Aorta (tissue), 5 donors: ENCODE data around the gene ANGPT4. TPM values are rescaled to one million over a fixed set of nuclear protein-coding genes. Genes with fewer than 3 reads are reported as not detected.

Experiments
- ATAC-seq: fragments of 200-7000 bp; cut with Tn5 transposase; one replicate; pipeline ENCODE4 v1.9.1; 2022; ENCODE audit warnings: moderate library complexity; ENCODE audit not compliant: low FRiP score
- DNase-seq, 2 donors: peaks; one replicate each; pipeline ENCODE4 v3.0.0-alpha.2; 2020
- H3K27ac ChIP-seq, 2 donors: one replicate each; pipeline ENCODE4 v1.5.1; 2013; ENCODE audit warnings: low read length in 2 of 2, mild to moderate bottlenecking in 2 of 2, moderate library complexity in 2 of 2, control low read depth in 1 of 2, inconsistent platforms in 1 of 2, low read depth in 1 of 2
- H3K27me3 ChIP-seq, 2 donors: one replicate each; pipeline ENCODE4 v1.6.1; 2013; ENCODE audit warnings: control low read depth in 1 of 2, low read length in 1 of 2, mild to moderate bottlenecking in 1 of 2, moderate library complexity in 1 of 2; ENCODE audit not compliant: insufficient read depth in 2 of 2, control insufficient read depth in 1 of 2
- H3K36me3 ChIP-seq, 2 donors: one replicate each; pipeline ENCODE4 v1.6.1; 2013; ENCODE audit warnings: control low read depth in 1 of 2, low read length in 1 of 2, mild to moderate bottlenecking in 1 of 2; ENCODE audit not compliant: insufficient read depth in 2 of 2, control insufficient read depth in 1 of 2
- H3K4me1 ChIP-seq, 2 donors: one replicate each; pipeline ENCODE4 v1.6.1; 2013; ENCODE audit warnings: low read length in 2 of 2, control low read depth in 1 of 2, mild to moderate bottlenecking in 1 of 2, moderate library complexity in 1 of 2; ENCODE audit not compliant: insufficient read depth in 2 of 2, control insufficient read depth in 1 of 2
- H3K4me3 ChIP-seq, 2 donors: one replicate each; pipeline ENCODE4 v1.5.1; 2013; ENCODE audit warnings: low read length in 2 of 2, control low read depth in 1 of 2, mild to moderate bottlenecking in 1 of 2
- H3K9me3 ChIP-seq: one replicate; pipeline ENCODE4 v1.6.1; 2013; ENCODE audit warnings: mild to moderate bottlenecking, low read length; ENCODE audit not compliant: control insufficient read depth
- WGBS, 2 donors: extraction: QIAGEN DNeasy Blood & Tissue Kit; methylation state at CpG; one replicate each; pipeline ENCODE4 v1.1.7; 2013; 5-methylcytosine and 5-hydroxymethylcytosine counted together
- intact Hi-C, 2 donors: fragments of 100-400 bp; cut with DNase I; formaldehyde crosslinking; loops; one replicate each; pipeline versions ENCODE4 v1.14.2 to v1.15.0; 2022
- long read RNA-seq, 2 donors: library from polyadenylated mRNA; unstranded; transcript quantifications; one replicate each; pipeline ENCODE4 v2.0.0, GENCODE V29; 2020 to 2021
- polyA plus RNA-seq, 2 donors: library from polyadenylated mRNA; stranded (reverse); fragments of 200-250 nt; gene quantifications; one replicate each; pipeline ENCODE4 v1.2.3, GENCODE V29; 2013
- total RNA-seq, 2 donors: library from RNA; stranded (reverse); fragmentation: NEBNext Ultra II Directional; extraction: Animal tissue kit (Norgen Biotek cat#: 25700); gene quantifications; one replicate each; pipeline ENCODE4 v1.2.1, GENCODE V29; 2021
- donor health status: healthy with polysubstance abuse.
- donor health status: Bipolar disorder and iron deficiency.
- donor health status: DM: no; HTN: no; CAD: no.
- donor health status: DM: no; HTN: no; CAD: no.
- donor health status: DM: yes; HTN: yes; CAD: no.

Gene ANGPT4, protein sequence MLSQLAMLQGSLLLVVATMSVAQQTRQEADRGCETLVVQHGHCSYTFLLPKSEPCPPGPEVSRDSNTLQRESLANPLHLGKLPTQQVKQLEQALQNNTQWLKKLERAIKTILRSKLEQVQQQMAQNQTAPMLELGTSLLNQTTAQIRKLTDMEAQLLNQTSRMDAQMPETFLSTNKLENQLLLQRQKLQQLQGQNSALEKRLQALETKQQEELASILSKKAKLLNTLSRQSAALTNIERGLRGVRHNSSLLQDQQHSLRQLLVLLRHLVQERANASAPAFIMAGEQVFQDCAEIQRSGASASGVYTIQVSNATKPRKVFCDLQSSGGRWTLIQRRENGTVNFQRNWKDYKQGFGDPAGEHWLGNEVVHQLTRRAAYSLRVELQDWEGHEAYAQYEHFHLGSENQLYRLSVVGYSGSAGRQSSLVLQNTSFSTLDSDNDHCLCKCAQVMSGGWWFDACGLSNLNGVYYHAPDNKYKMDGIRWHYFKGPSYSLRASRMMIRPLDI
- total RNA-seq: under 1 TPM; 0.19 to 0.33 TPM
- polyA plus RNA-seq: under 1 TPM in 1 of 2 donors, not detected in 1; 0.72 TPM
- long read RNA-seq, donor 1, partial matches to known transcripts: 1 of 2 reads
- long read RNA-seq, donor 1, other reads (novel, unspliced or antisense): 1 of 2 reads
- long read RNA-seq, donor 2, partial matches to known transcripts: 0 of 1 reads
- long read RNA-seq, donor 2, other reads (novel, unspliced or antisense): 1 of 1 reads

DNA sequence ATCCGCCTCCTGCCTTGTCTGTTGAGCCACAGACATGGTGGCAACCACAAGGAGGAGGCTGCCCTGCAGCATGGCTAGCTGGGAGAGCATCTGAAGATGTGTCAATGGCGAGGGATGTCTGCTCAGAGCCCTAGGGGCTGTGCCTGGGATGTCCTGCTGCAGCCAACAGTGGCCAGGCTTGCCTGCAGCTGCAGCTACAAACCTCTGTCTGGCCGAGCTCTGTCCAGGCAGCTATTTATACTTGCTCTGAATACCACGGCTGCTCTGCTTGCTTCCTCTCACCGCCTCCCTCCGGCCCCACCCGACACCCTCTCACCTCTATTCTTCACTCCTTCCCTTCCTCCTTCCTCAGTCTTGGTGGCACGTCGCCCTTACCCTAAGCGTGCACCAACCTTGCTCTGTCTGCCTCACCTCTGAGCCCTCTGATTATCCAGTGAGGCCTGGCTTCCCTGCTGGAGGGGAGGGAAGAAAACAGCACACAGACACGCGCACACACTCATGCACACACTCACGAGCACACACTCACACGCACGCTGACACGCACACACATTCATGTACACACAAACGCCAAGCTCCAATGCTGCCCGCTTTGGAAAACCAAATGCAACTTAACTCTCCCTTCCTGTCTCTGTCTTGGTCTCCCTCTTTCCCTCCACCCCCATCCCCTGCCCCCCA, at the start of gene ANGPT4:
ANGPT4 (minus strand) TSS at position 210 of the 675 bp plus-strand sequence; CDS start at position 90, 120 bp downstream.
- Histone ChIP-seq H3K4me3 (no peak within 1 kb of the TSS), H3K27me3 (no peaks in the 10 kb centered on the region), H3K4me1 (no peaks in the 10 kb centered on the region), H3K36me3 (no peaks in the 10 kb centered on the region), H3K27ac (no peak within 1 kb of the TSS), H3K9me3 (no peaks in the 10 kb centered on the region)
- ATAC-seq (no peak), DNase-seq (no peak)
- 32 to 36% methylated on average over 18 of the region's 18 CpGs for WGBS, 2 donors
- intact Hi-C loops: no loop called here

DNA sequence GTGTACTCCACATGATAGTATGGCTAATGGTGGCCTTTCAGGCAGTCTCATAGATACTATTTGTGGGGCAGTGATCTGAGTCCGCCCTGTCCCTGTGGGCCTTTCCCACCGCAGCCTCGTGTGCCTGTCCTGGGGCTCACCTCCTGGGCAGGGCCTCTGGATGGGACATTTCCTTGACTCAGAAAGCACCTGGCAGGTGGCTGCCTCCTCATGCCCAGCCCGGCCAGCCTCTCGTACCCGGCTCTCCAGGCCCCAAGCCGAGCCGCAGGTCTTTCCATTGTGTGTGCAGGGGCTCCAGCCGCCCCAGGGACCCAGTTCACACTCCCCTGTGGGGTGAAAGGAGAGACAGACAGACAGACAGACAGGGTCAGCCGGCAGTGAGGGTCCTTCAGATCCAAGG, 47.7 kb upstream of the ANGPT4 start:
- intact Hi-C loops: no loop called here
- Histone ChIP-seq H3K27ac (no peak overlapping the region), H3K9me3 (peaks cover 4% of the 10 kb centered on the region), H3K4me3 (no peak overlapping the region), H3K4me1 (no peaks in the 10 kb centered on the region), H3K36me3 (no peaks in the 10 kb centered on the region), H3K27me3 (no peaks in the 10 kb centered on the region)
- WGBS, 2 donors: 83 to 89% methylated on average over 10 of the region's 10 CpGs
- DNase-seq (no peak), ATAC-seq (no peak)

DNA sequence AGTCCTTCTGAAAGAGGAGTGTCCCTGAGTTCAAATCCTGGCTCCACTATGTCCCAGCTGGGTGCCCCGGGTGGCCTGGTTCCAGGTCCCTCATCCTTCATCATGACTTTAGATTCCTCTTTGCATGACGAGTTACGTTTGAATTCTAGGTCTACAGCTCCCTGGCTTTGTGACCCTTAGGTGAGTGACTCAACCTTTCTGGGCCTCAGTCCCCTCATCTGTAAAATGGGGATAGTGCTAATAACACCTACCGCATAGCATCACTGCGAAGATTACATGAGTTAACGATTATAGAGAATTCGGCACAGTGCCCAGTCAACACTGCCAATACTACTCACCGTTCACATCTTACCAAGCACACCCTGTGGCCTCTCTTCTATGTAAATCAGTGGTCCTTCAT, 46.5 kb upstream of the ANGPT4 start:
- Histone ChIP-seq H3K27me3 (no peaks in the 10 kb centered on the region), H3K36me3 (no peaks in the 10 kb centered on the region), H3K27ac (no peak overlapping the region), H3K4me1 (no peaks in the 10 kb centered on the region), H3K9me3 (peaks cover 1% of the 10 kb centered on the region), H3K4me3 (no peak overlapping the region)
- 79 to 82% methylated on average over 8 of the region's 8 CpGs for WGBS, 2 donors
- intact Hi-C loops: no loop called here
- DNase-seq: no peak
- no peak for ATAC-seq

DNA sequence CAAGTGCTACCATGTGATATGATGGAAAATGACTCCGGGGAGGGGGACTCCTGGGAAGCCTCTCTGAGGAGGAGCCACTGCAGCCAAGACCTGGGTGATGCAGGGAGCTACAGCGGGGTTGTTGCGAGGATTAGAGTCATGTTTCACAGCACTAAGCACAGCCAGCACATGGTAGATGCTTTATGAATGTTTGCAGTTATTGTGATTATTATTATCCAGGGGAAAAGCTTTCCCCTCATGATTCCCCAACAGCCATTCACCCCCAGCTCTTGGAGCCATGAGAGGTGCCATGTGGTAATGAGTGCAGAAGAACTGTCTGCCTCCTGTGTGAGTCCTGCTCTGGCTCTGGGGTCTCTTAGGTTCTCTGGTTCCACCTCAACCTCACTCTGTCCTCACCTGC, 46.1 kb upstream of the ANGPT4 start:
- Histone ChIP-seq H3K9me3 (no peaks in the 10 kb centered on the region), H3K36me3 (no peaks in the 10 kb centered on the region), H3K27me3 (no peaks in the 10 kb centered on the region), H3K4me1 (no peaks in the 10 kb centered on the region), H3K4me3 (no peak overlapping the region), H3K27ac (no peak overlapping the region)
- WGBS, 2 donors: 62 to 67% methylated on average over 3 of the region's 3 CpGs
- ATAC-seq: no peak
- DNase-seq: no peak
- intact Hi-C loops: no loop called here

DNA sequence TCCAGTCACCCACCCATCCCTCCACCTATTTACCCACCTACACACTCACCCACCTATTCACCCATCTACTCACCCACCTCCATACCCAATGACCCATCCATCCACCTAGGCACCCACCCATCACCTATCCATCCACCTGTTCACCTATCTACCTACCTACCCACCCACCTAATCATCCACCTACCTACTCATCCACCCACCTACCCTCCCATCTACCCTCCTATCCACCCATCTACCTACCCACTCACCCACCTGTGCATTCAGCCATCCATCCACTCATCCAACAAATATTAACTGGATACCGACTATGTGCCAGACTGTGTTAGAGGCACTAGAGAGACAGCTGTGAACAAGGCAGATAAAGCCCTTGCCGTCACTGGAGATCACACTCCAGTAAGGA, 45.6 kb upstream of the ANGPT4 start:
- WGBS, 2 donors: 54 to 56% methylated on average over 2 of the region's 2 CpGs

DNA sequence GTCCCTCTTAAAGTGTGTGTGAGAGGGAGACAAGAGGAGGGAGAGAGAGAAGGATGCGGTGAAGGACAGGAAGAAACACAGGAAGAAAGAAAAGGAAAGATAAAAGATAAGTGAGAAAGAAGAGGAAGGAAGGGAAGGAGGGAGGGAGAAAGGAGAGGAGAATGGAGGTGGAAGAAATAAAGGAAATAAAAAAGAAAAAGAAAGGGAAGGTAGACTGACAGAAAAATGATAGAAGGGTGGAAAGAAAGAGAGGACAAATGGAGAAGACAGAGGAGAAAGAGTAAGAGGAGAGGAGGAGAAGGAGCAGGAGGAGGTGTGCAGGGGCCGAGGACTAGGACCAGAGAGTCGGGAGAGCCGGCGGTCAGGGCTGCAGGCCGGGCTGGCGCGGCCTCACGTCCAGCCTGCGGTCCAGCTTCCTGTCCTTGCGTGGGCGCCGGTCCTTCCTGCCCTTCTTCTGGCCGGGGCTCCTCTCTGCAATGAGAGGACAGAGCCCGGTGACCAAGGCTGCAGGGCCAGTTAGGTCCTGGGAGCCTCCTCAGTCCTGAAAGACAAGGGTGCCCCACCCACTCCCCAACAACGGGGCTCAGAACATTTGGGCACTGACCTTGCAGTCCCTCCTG, 44.0 kb upstream of the ANGPT4 start:
- intact Hi-C loops: loop anchor here in 1 of 2 donors (5.0 kb wide), 1 partner anchor 143 kb away; no protein-coding TSS in a partner anchor
- H3K27ac ChIP-seq: no peak overlapping the region
- 80 to 81% methylated on average over 16 of the region's 16 CpGs for WGBS, 2 donors
- H3K4me1 ChIP-seq: no peaks in the 10 kb centered on the region
- DNase-seq: no peak
- no peak overlapping the region for H3K4me3 ChIP-seq
- H3K27me3 ChIP-seq: no peaks in the 10 kb centered on the region
- no peaks in the 10 kb centered on the region for H3K36me3 ChIP-seq
- no peak for ATAC-seq
- H3K9me3 ChIP-seq: no peaks in the 10 kb centered on the region

More for the DNA sequence above, 45.6 kb upstream of the ANGPT4 start:
- Histone ChIP-seq H3K9me3 (no peaks in the 10 kb centered on the region), H3K4me1 (no peaks in the 10 kb centered on the region), H3K27ac (no peak overlapping the region), H3K27me3 (no peaks in the 10 kb centered on the region), H3K4me3 (no peak overlapping the region), H3K36me3 (no peaks in the 10 kb centered on the region)
- DNase-seq (no peak), ATAC-seq (no peak)
- intact Hi-C loops: no loop called here

DNA sequence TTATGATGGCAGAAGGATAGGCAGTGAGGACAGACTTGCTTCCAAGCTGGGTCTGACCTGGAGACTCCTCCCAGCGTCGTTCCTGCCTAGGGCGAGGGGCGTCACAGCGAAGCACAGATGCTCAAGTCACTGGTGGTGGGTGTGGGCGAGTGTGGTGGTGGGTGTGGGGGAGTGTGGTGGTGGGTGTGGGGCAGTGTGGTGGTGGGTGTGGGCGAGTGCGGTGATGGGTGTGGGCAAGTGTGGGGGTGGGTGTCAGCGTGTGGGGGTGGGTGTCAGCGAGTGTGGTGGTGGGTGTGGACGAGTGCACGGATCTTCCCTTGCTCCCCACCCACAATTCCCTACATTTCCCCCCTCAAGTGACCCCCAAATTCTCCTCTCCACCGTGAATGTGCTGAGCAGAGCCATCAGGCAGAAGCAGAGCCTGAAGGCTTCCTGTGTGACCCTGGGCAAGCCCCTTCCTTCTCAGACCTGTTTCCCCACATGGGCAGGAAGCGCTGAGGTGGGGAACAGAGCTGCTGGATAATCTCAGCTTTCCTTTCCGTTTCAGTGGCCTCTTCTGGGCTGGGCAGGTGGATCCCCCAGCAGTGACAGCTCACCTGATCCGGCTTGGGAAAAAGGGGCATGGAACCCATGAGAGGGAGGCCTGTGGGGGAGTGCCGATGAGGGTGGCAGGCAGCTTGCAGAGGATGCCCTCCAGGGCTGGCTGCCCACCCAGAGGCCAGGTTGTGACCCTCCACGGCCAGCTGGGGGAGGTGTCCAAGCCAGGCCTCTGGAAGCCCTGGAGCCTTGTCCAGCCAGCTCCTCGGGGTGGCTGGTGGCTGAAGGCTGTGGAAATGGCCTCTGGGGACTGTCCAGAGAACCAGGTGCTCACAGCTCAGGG, 43.0 kb upstream of the ANGPT4 start:
- intact Hi-C loops: loop anchor here in 1 of 2 donors (5.0 kb wide), 1 partner anchor 142 kb away; no protein-coding TSS in a partner anchor
- Histone ChIP-seq H3K9me3 (no peaks in the 10 kb centered on the region), H3K4me1 (no peaks in the 10 kb centered on the region), H3K27me3 (no peaks in the 10 kb centered on the region), H3K36me3 (no peaks in the 10 kb centered on the region), H3K27ac (no peak overlapping the region), H3K4me3 (no peak overlapping the region)
- DNase-seq: no peak
- ATAC-seq: no peak
- WGBS, 2 donors: 61 to 66% methylated on average over 19 of the region's 19 CpGs

DNA sequence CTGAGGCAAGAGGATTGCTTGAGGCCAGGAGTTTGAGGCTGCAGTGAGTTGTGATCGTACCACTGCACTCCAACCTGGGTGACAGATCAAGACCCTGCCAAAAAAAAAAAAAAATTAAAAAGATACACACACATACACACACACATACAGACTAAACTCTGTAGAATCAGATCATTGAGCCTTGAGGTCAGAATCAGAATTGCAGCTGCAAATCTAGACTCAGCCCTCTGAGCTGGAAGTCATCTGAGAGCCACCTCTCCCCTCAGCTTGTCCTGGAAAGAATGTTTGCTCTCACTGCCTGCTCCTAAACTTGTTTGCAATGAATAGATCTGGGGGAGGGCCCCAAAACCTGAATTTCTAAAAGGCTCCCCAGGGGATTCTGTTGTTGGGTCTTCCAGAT, 41.4 kb upstream of the ANGPT4 start:
- H3K4me3 ChIP-seq: no peak overlapping the region
- no peak overlapping the region for H3K27ac ChIP-seq
- no peaks in the 10 kb centered on the region for H3K27me3 ChIP-seq
- no peak for DNase-seq
- ATAC-seq: no peak
- no peaks in the 10 kb centered on the region for H3K36me3 ChIP-seq
- H3K9me3 ChIP-seq: no peaks in the 10 kb centered on the region
- H3K4me1 ChIP-seq: no peaks in the 10 kb centered on the region
- 85 to 90% methylated on average over 1 of the region's 1 CpG for WGBS, 2 donors
- intact Hi-C loops: loop anchor here in 1 of 2 donors (5.0 kb wide), 1 partner anchor 140 kb away; no protein-coding TSS in a partner anchor
